Transverse colon (tissue), 4 donors: Measurements from ENCODE around the gene LAMA4. TPM values are rescaled to one million over a fixed set of nuclear protein-coding genes. Genes with fewer than 3 reads are reported as not detected.
A peak's percentile ranks its signal among the peaks of the same experiment; 100 is the strongest.
"Not testable (repeated sequence)": the region's sequence is repeated elsewhere in the genome, so short reads cannot be mapped to it uniquely, and the experiment has no call there.

Experiments used
- DNase-seq: peaks from one replicate; pipeline ENCODE4 v3.0.0-alpha.2; 2019
- H3K27ac ChIP-seq, 4 donors: fragments of 200-600 bp; sonication (generic); 2 replicates each; pipeline ENCODE4 v1.5.1; 2016 to 2018; ENCODE audit warnings: inconsistent platforms in 4 of 4
- H3K27me3 ChIP-seq: fragments of 200-600 bp; sonication (generic); 2 replicates; pipeline ENCODE4 v1.5.1; 2017; ENCODE audit warnings: inconsistent platforms
- H3K36me3 ChIP-seq, 4 donors: fragments of 200-600 bp; sonication (generic); 2 replicates each; pipeline ENCODE4 v1.5.1; 2017 to 2019; ENCODE audit warnings: inconsistent platforms in 4 of 4
- H3K4me1 ChIP-seq, 4 donors: fragments of 200-600 bp; sonication (generic); 2 replicates each; pipeline ENCODE4 v1.5.1; 2017 to 2020; ENCODE audit warnings: inconsistent platforms in 4 of 4
- H3K4me3 ChIP-seq, 4 donors: fragments of 200-600 bp; sonication (generic); 1 replicate in 1 of 4; 2 replicates in 3 of 4; pipeline versions ENCODE4 v1.5.1 to v1.6.1; 2017 to 2019; ENCODE audit warnings: inconsistent platforms in 4 of 4
- H3K9me3 ChIP-seq, 2 donors: fragments of 200-600 bp; sonication (generic); 2 replicates each; pipeline ENCODE4 v1.5.1; 2017 to 2019; ENCODE audit warnings: inconsistent platforms in 2 of 2
- CTCF ChIP-seq, 5 experiments: fragments of 200-600 bp in 3 of 5; fragments of 450-650 bp in 2 of 5; sonication (generic) in 3 of 5; IDR thresholded peaks; 1 replicate in 2 of 5; 2 replicates in 3 of 5; pipeline ENCODE4 v1.5.1; 2016 to 2017; ENCODE audit warnings: antibody characterized with exemption in 5 of 5, inconsistent platforms in 3 of 5, mild to moderate bottlenecking in 2 of 5, moderate library complexity in 1 of 5
- EP300 ChIP-seq: sonication (generic); formaldehyde crosslinking; IDR thresholded peaks from one replicate; pipeline ENCODE4 v1.6.1; 2017; ENCODE audit warnings: antibody characterized with exemption, low read depth
- POLR2A ChIP-seq: fragments of 450-650 bp; IDR thresholded peaks from one replicate; pipeline ENCODE4 v1.6.1; 2016; ENCODE audit warnings: antibody characterized with exemption, mild to moderate bottlenecking, moderate library complexity
- POLR2AphosphoS5 ChIP-seq, 3 donors: sonication (generic); formaldehyde crosslinking; IDR thresholded peaks; one replicate each; pipeline ENCODE4 v1.6.1; 2016; ENCODE audit warnings: antibody characterized with exemption in 3 of 3
- WGBS, 2 donors: methylation state at CpG; one replicate each; pipeline ENCODE4 v1.1.5; 2018; ENCODE audit warnings: low coverage in 1 of 2; 5-methylcytosine and 5-hydroxymethylcytosine counted together
- in situ Hi-C, 4 donors: fragments of 200-750 bp; cut with MboI; loops; one replicate each; pipeline versions ENCODE4 v1.15.0 to v1.15.1; 2017; ENCODE audit warnings: low sequenced_read_pairs in 3 of 4, low pct_ligation_motif_present in 1 of 4, low pct_unique_long_range_greater_than_20kb in 1 of 4
- intact Hi-C: fragments of 100-400 bp; cut with DNase I; formaldehyde crosslinking; loops from one replicate; pipeline ENCODE4 v1.15.1; 2023; ENCODE audit warnings: low total_unique reads
- total RNA-seq, 4 donors: library from RNA; depleted of rRNA; stranded (reverse); fragments of >200 nt; gene quantifications; one replicate each; pipeline ENCODE4 v1.1.0, GENCODE V29; 2016

The LAMA4 gene
- total RNA-seq, 4 donors from 2014 or later, result 27.3 to 54.9 (median 40.1) TPM

GRCh38 chr6:112113918-112114317, 140.4 kb downstream of the LAMA4 start:
- TF ChIP-seq CTCF (IDR thresholded peaks at IDR 0.05), result no peak
- TF ChIP-seq EP300, result no peak
- TF ChIP-seq POLR2AphosphoS5 (IDR thresholded peaks at IDR 0.05), result no peak
- no peak for TF ChIP-seq POLR2A
- intact Hi-C loops, result no loop called here
- DNase-seq, result no peak

GRCh38 chr6:112113431-112113830, 140.9 kb downstream of the LAMA4 start:
- in situ Hi-C loops, result no loop called here
- no peak for TF ChIP-seq CTCF (IDR thresholded peaks at IDR 0.05)
- no peak for TF ChIP-seq POLR2A
- no peak for TF ChIP-seq POLR2AphosphoS5 (IDR thresholded peaks at IDR 0.05)
- no peak for TF ChIP-seq EP300
- Histone ChIP-seq H3K36me3 (no peaks in the 10 kb centered on the region), H3K9me3 (no peaks in the 10 kb centered on the region), H3K27ac (no peak overlapping the region), H3K27me3 (no peaks in the 10 kb centered on the region), H3K4me1 (no peaks in the 10 kb centered on the region), H3K4me3 (no peak overlapping the region)
- intact Hi-C loops, result no loop called here
- no peak for DNase-seq
- WGBS, 2 donors, result 51 to 64% methylated on average over 2 to 3 of the region's 3 CpGs

More at GRCh38 chr6:112113918-112114317, 140.4 kb downstream of the LAMA4 start:
- Histone ChIP-seq H3K9me3 (no peaks in the 10 kb centered on the region), H3K4me1 (no peaks in the 10 kb centered on the region), H3K27ac (no peak overlapping the region), H3K36me3 (peaks cover 0 to 2% (median 0%) of the 10 kb centered on the region in 4 donors), H3K27me3 (no peaks in the 10 kb centered on the region), H3K4me3 (no peak overlapping the region)
- in situ Hi-C loops, result no loop called here

GRCh38 chr6:112109262-112109661, 145.1 kb downstream of the LAMA4 start:
- Histone ChIP-seq H3K27me3 (no peaks in the 10 kb centered on the region), H3K4me1 (no peaks in the 10 kb centered on the region), H3K36me3 (no peaks in the 10 kb centered on the region), H3K9me3 (no peaks in the 10 kb centered on the region), H3K27ac (peak overlapping the region in 2 of 4 donors; percentile 4 to 25), H3K4me3 (no peak overlapping the region)
- intact Hi-C loops, result no loop called here
- in situ Hi-C loops, result no loop called here
- no peak for DNase-seq
- TF ChIP-seq POLR2A (no peak), EP300 (no peak), CTCF (IDR thresholded peaks at IDR 0.05) (no peak), POLR2AphosphoS5 (IDR thresholded peaks at IDR 0.05) (no peak)
- 67 to 77% methylated on average over 4 to 9 of the region's 9 CpGs for WGBS, 2 donors

- Histone ChIP-seq H3K36me3 (no peaks in the 10 kb centered on the region), H3K27ac (no peak overlapping the region), H3K9me3 (no peaks in the 10 kb centered on the region), H3K4me1 (no peaks in the 10 kb centered on the region), H3K27me3 (no peaks in the 10 kb centered on the region), H3K4me3 (no peak overlapping the region)
- no peak for DNase-seq
- in situ Hi-C loops, result no loop called here
- WGBS, 2 donors, result 60 to 86% methylated on average over 2 of the region's 2 CpGs
- intact Hi-C loops, result no loop called here
- TF ChIP-seq CTCF (IDR thresholded peaks at IDR 0.05), result no peak
These were observed 147.8 kb downstream of the LAMA4 start for GRCh38 chr6:112106562-112106961.

- H3K4me3 ChIP-seq, H3K27ac ChIP-seq, DNase-seq, H3K4me1 ChIP-seq, H3K27me3 ChIP-seq, H3K9me3 ChIP-seq, H3K36me3 ChIP-seq, in situ Hi-C loops, intact Hi-C loops: not testable (repeated sequence)
- WGBS, 2 donors, result 80% methylated on average over 2 of the region's 2 CpGs; no CpG with 5 or more reads in 1 of the 2 donors
These were observed 148.3 kb downstream of the LAMA4 start for GRCh38 chr6:112106026-112106425.
